Stimulated activated memory B cell treated with anti-CD40 and anti-IgM and Interleukin-4, amounts not matched to agents 10 μg/mL and 1 μg/mL and 100 μg/mL, for 72 hours (primary cell): ENCODE measurements around the gene SLC24A3.

Experiments used
- ATAC-seq: fragments of 150-1000 bp; cut with Tn5 transposase; 2 replicates; pipeline ENCODE4 v1.10.0; 2021
- H3K27ac Mint-ChIP-seq: one replicate; pipeline ENCODE4 v1.8.0; 2022; ENCODE audit warnings: mild to moderate bottlenecking, mixed read lengths
- H3K27me3 Mint-ChIP-seq: one replicate; pipeline ENCODE4 v1.8.0; 2022; ENCODE audit warnings: mixed read lengths
- H3K36me3 Mint-ChIP-seq: one replicate; pipeline ENCODE4 v1.8.0; 2022; ENCODE audit warnings: mixed read lengths
- H3K4me1 Mint-ChIP-seq: one replicate; pipeline ENCODE4 v1.8.0; 2022; ENCODE audit warnings: mixed read lengths
- H3K4me3 Mint-ChIP-seq: one replicate; pipeline ENCODE4 v1.8.0; 2022; ENCODE audit warnings: mild to moderate bottlenecking, moderate library complexity, mixed read lengths
- H3K9me3 Mint-ChIP-seq: one replicate; pipeline ENCODE4 v1.8.0; 2022; ENCODE audit warnings: mixed read lengths

Gene SLC24A3

DNA sequence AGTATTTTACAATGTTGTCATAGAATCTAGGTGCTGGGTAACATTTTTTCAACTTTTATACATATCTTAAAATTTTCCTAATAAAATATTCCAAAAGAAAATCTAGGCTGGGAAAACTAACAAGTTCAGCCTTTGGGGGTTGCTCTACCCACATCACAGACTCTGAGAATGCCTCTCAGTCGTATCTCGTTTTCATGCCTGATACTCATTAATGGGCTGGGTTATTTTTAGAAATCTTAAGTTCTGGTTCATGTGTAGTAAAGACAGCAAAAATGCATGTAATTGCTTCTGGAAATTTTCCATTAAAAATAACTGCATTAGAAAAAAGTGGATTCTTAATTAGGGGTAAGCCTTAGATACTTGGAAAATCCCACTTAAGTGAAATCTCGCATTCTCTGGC, 149.3 kb downstream of the SLC24A3 start:
- Mint-ChIP-seq H3K4me3 (no peak overlapping the region), H3K27ac (no peak overlapping the region), H3K27me3 (no peaks in the 10 kb centered on the region), H3K36me3 (no peaks in the 10 kb centered on the region), H3K4me1 (no peaks in the 10 kb centered on the region), H3K9me3 (no peaks in the 10 kb centered on the region)
- no peak for ATAC-seq

DNA sequence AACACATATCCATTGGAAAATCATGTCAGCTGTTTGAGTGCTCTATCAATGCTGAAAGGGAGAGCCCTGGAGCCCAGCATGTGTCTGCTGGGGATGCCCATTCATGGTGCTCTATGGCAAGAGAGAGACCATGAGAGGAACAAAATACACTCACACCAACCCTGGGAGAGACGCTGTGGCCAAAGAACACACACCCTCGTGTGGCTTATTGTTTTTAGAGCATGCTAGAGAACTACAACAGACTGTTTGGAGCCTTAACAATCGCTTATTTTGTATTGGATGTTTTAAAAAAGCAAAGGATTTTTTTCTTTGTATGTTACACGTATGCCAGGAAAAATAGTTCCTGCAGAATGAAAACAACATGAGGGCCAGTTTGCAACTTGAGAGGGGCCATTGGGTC, 151.0 kb downstream of the SLC24A3 start:
- Mint-ChIP-seq H3K4me3 (no peak overlapping the region), H3K9me3 (no peaks in the 10 kb centered on the region), H3K27ac (no peak overlapping the region), H3K27me3 (peaks cover 7% of the 10 kb centered on the region), H3K36me3 (no peaks in the 10 kb centered on the region), H3K4me1 (no peaks in the 10 kb centered on the region)
- no peak for ATAC-seq

DNA sequence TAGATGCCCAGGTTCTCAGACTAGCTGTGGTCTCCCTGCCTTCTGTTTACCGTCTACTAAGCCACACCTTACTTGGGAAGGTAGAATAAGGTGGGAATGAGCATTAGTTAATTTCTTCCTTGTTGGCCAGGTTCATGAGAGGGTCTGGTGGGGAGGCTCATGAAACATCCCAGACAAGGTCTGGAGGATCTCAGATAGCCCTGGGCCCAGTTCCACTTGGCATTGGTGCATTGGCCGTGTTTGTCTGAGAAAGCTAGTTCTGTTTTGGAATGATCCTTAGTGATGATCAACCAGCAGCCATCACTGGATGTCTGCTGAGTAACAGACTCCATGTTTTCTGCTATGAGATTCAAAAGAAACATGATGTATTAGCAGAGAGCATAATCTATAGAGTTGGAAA, 155.1 kb downstream of the SLC24A3 start:
- Mint-ChIP-seq H3K9me3 (peaks cover 3% of the 10 kb centered on the region), H3K27me3 (peaks cover 7% of the 10 kb centered on the region), H3K4me1 (no peaks in the 10 kb centered on the region), H3K36me3 (no peaks in the 10 kb centered on the region), H3K27ac (no peak overlapping the region), H3K4me3 (no peak overlapping the region)
- ATAC-seq: no peak

GRCh38 chr20:19368351-19368750, 155.9 kb downstream of the SLC24A3 start:
- Mint-ChIP-seq H3K9me3 (peaks cover 3% of the 10 kb centered on the region), H3K27ac (no peak overlapping the region), H3K4me1 (no peaks in the 10 kb centered on the region), H3K4me3 (no peak overlapping the region), H3K36me3 (no peaks in the 10 kb centered on the region), H3K27me3 (peaks cover 7% of the 10 kb centered on the region)
- no peak for ATAC-seq

GRCh38 chr20:19370076-19371075, 157.9 kb downstream of the SLC24A3 start:
- no peaks in the 10 kb centered on the region for H3K4me1 Mint-ChIP-seq
- no peak overlapping the region for H3K4me3 Mint-ChIP-seq
- no peak for ATAC-seq

DNA sequence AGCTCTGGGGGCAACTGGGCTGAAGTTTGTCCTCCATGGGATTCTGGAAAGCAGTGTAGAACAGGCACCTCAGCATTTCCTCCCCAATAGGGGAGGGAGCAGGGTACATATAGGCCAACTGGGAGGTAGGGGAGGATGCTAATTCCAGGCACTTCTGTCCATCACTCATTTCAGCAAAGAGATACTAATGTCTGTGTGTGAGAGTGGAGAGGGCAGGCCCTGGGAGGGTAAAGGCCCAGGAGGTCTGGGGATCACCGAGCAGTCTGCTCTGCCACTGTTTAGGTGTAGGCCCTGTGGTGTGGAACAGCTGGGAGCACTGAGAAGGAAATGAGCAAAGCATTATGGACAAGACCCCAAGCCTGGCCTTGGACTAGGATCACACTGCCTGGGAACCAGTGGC, 158.7 kb downstream of the SLC24A3 start:
- H3K4me1 Mint-ChIP-seq: no peaks in the 10 kb centered on the region
- H3K9me3 Mint-ChIP-seq: peaks cover 3% of the 10 kb centered on the region
- peaks cover 25% of the 10 kb centered on the region for H3K27me3 Mint-ChIP-seq
- H3K4me3 Mint-ChIP-seq: no peak overlapping the region
- no peak for ATAC-seq
- no peak overlapping the region for H3K27ac Mint-ChIP-seq
- no peaks in the 10 kb centered on the region for H3K36me3 Mint-ChIP-seq

More at GRCh38 chr20:19370076-19371075, 157.9 kb downstream of the SLC24A3 start:
- Mint-ChIP-seq H3K27me3 (peaks cover 17% of the 10 kb centered on the region), H3K9me3 (peaks cover 3% of the 10 kb centered on the region), H3K27ac (no peak overlapping the region), H3K36me3 (no peaks in the 10 kb centered on the region)

- no peaks in the 10 kb centered on the region for H3K36me3 Mint-ChIP-seq
- no peak for ATAC-seq
Measured at GRCh38 chr20:19374216-19374615, 161.8 kb downstream of the SLC24A3 start.

GRCh38 chr20:19375395-19375794, 163.0 kb downstream of the SLC24A3 start:
- no peak overlapping the region for H3K27ac Mint-ChIP-seq
- peaks cover 3% of the 10 kb centered on the region for H3K9me3 Mint-ChIP-seq
- peaks cover 24% of the 10 kb centered on the region for H3K27me3 Mint-ChIP-seq
- ATAC-seq: no peak
- H3K4me3 Mint-ChIP-seq: no peak overlapping the region
- H3K4me1 Mint-ChIP-seq: no peaks in the 10 kb centered on the region
- no peaks in the 10 kb centered on the region for H3K36me3 Mint-ChIP-seq

More at GRCh38 chr20:19374216-19374615, 161.8 kb downstream of the SLC24A3 start:
- peaks cover 3% of the 10 kb centered on the region for H3K9me3 Mint-ChIP-seq
- H3K4me3 Mint-ChIP-seq: no peak overlapping the region
- peaks cover 24% of the 10 kb centered on the region for H3K27me3 Mint-ChIP-seq
- H3K4me1 Mint-ChIP-seq: no peaks in the 10 kb centered on the region
- no peak overlapping the region for H3K27ac Mint-ChIP-seq

DNA sequence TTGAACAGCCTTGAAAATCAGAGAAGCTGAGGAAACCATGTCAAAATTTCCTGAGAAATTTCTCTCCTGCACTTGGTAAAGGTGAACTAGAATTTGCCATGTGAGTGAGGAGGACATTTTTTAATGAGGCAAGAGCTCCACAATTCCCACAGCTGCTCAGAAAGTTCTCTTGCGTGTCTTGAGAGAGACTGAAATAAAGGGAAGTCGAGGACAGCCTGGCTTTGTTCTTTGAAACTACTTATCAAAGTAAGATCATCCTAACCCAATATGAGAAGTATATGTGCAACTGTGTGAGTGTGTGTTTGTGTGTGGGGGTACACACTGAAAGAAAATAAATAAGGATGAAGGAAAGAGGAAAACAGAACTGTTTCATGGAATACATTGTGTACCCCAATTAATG, 163.4 kb downstream of the SLC24A3 start:
- no peaks in the 10 kb centered on the region for H3K36me3 Mint-ChIP-seq
- H3K27ac Mint-ChIP-seq: no peak overlapping the region
- ATAC-seq: no peak
- H3K27me3 Mint-ChIP-seq: peaks cover 24% of the 10 kb centered on the region
- no peak overlapping the region for H3K4me3 Mint-ChIP-seq
- peaks cover 3% of the 10 kb centered on the region for H3K9me3 Mint-ChIP-seq
- H3K4me1 Mint-ChIP-seq: no peaks in the 10 kb centered on the region

- ATAC-seq: no peak
- no peaks in the 10 kb centered on the region for H3K4me1 Mint-ChIP-seq
Measured at GRCh38 chr20:19376451-19377229, 164.2 kb downstream of the SLC24A3 start.

GRCh38 chr20:19378058-19378457, 165.6 kb downstream of the SLC24A3 start:
- no peak for ATAC-seq
- H3K4me3 Mint-ChIP-seq: no peak overlapping the region

More at GRCh38 chr20:19376451-19377229, 164.2 kb downstream of the SLC24A3 start:
- no peak overlapping the region for H3K27ac Mint-ChIP-seq
- peaks cover 24% of the 10 kb centered on the region for H3K27me3 Mint-ChIP-seq
- H3K4me3 Mint-ChIP-seq: no peak overlapping the region
- H3K36me3 Mint-ChIP-seq: no peaks in the 10 kb centered on the region
- peaks cover 3% of the 10 kb centered on the region for H3K9me3 Mint-ChIP-seq

GRCh38 chr20:19380211-19380610, 167.8 kb downstream of the SLC24A3 start:
- H3K4me1 Mint-ChIP-seq: no peaks in the 10 kb centered on the region
- no peak overlapping the region for H3K4me3 Mint-ChIP-seq
- peaks cover 15% of the 10 kb centered on the region for H3K27me3 Mint-ChIP-seq
- no peak for ATAC-seq
- no peak overlapping the region for H3K27ac Mint-ChIP-seq
- H3K36me3 Mint-ChIP-seq: no peaks in the 10 kb centered on the region
- H3K9me3 Mint-ChIP-seq: no peaks in the 10 kb centered on the region

More at GRCh38 chr20:19378058-19378457, 165.6 kb downstream of the SLC24A3 start:
- Mint-ChIP-seq H3K4me1 (no peaks in the 10 kb centered on the region), H3K36me3 (no peaks in the 10 kb centered on the region), H3K9me3 (no peaks in the 10 kb centered on the region), H3K27ac (no peak overlapping the region), H3K27me3 (peaks cover 24% of the 10 kb centered on the region)

- no peak for ATAC-seq
Measured at GRCh38 chr20:19381947-19382346, 169.5 kb downstream of the SLC24A3 start.

DNA sequence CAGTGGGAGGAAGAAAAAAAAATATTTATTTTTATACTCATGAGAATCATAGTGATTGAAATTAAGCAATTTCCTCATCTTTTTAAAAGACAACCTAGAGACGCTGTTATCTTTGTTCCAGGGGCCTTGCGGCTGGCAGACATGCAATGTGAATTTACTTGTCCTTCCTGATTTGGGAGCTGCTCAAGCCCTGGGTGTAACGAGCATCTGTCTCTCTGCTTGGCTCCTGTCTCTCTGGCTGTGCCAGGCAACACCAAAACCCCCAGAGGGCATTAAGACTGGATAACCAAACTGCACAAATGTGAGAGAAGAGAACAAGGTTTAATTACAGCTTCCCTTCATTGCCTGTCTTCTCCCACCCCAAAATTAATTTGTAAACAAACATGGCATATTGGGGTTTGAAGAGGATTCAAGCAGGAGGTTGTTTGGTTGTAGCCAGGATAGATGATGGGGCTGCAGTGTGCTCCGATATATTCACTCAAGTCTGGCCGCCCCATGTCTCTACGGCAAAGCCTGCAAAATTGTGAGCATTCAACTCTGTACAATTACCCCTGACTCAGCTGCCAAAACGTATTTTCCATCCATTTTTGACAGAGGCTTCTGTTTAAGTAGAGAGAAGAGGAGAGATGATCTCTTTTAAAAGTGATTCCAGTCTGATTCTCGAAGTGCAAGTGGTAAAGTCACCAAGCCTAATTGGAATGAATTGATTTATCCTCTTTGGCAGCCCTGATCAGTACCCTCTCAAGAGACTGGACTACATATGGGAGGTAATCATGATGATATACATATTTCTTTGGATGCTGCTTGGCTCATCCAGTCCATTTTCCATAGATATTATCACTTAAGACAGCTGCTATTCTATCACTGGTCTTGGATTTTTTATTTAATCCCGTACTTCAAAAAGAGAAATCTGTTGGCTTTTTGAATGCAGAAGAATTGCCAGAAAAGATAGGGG, 170.2 kb downstream of the SLC24A3 start:
- no peak overlapping the region for H3K4me3 Mint-ChIP-seq
- ATAC-seq: no peak
- H3K27ac Mint-ChIP-seq: no peak overlapping the region
- no peaks in the 10 kb centered on the region for H3K27me3 Mint-ChIP-seq
- no peaks in the 10 kb centered on the region for H3K4me1 Mint-ChIP-seq
- no peaks in the 10 kb centered on the region for H3K36me3 Mint-ChIP-seq
- no peaks in the 10 kb centered on the region for H3K9me3 Mint-ChIP-seq

More at GRCh38 chr20:19381947-19382346, 169.5 kb downstream of the SLC24A3 start:
- no peaks in the 10 kb centered on the region for H3K36me3 Mint-ChIP-seq
- H3K4me3 Mint-ChIP-seq: no peak overlapping the region
- no peaks in the 10 kb centered on the region for H3K4me1 Mint-ChIP-seq
- no peak overlapping the region for H3K27ac Mint-ChIP-seq
- H3K9me3 Mint-ChIP-seq: no peaks in the 10 kb centered on the region
- no peaks in the 10 kb centered on the region for H3K27me3 Mint-ChIP-seq
